Glutamatergic neuron (in vitro differentiated cells): ENCODE results near the gene TMEM132C. TPM values are rescaled to one million over a fixed set of nuclear protein-coding genes. Genes with fewer than 3 reads are reported as not detected.

ENCODE experiments used
- DNase-seq: peaks from one replicate; pipeline ENCODE4 v3.0.0; 2022
- H3K27ac Mint-ChIP-seq: one replicate; pipeline ENCODE4 v1.8.0; 2020; ENCODE audit warnings: mild to moderate bottlenecking, mixed read lengths, inconsistent platforms; ENCODE audit not compliant: unreplicated experiment
- H3K27me3 Mint-ChIP-seq: one replicate; pipeline ENCODE4 v1.8.0; 2020; ENCODE audit warnings: mild to moderate bottlenecking, moderate library complexity, mixed read lengths, inconsistent platforms; ENCODE audit not compliant: unreplicated experiment
- H3K36me3 Mint-ChIP-seq: one replicate; pipeline ENCODE4 v1.8.0; 2020; ENCODE audit warnings: mild to moderate bottlenecking, mixed read lengths, inconsistent platforms; ENCODE audit not compliant: unreplicated experiment
- H3K4me1 Mint-ChIP-seq: one replicate; pipeline ENCODE4 v1.8.0; 2020; ENCODE audit warnings: mild to moderate bottlenecking, low read depth, mixed read lengths, inconsistent platforms; ENCODE audit not compliant: unreplicated experiment
- H3K4me3 Mint-ChIP-seq: one replicate; pipeline ENCODE4 v1.8.0; 2020; ENCODE audit warnings: mild to moderate bottlenecking, mixed read lengths, inconsistent platforms; ENCODE audit not compliant: unreplicated experiment
- H3K9me3 Mint-ChIP-seq: one replicate; pipeline ENCODE4 v1.8.0; 2020; ENCODE audit warnings: mild to moderate bottlenecking, moderate library complexity, mixed read lengths, inconsistent platforms; ENCODE audit not compliant: unreplicated experiment
- CTCF ChIP-seq: fragments of 200-600 bp; sonication (generic); IDR thresholded peaks from one replicate; pipeline ENCODE4 v1.5.0; 2021; ENCODE audit not compliant: partially characterized antibody, unreplicated experiment
- total RNA-seq: library from RNA; stranded (reverse); fragmentation: NEBNext Ultra II Directional; extraction: Animal tissue kit (Norgen Biotek cat#: 25700); gene quantifications from one replicate; pipeline ENCODE4 v1.2.1, GENCODE V29; 2021; ENCODE audit not compliant: unreplicated experiment

Gene TMEM132C
- total RNA-seq, 1 donor from 2014 or later, result 8.0 TPM

- no peak overlapping the region for H3K27ac Mint-ChIP-seq
- no peak overlapping the region for H3K4me3 Mint-ChIP-seq
- peaks cover 11% of the 10 kb centered on the region for H3K9me3 Mint-ChIP-seq
- TF ChIP-seq CTCF, result no peak
- no peaks in the 10 kb centered on the region for H3K4me1 Mint-ChIP-seq
- peaks cover 6% of the 10 kb centered on the region for H3K36me3 Mint-ChIP-seq
- H3K27me3 Mint-ChIP-seq, result peaks cover 5% of the 10 kb centered on the region
- DNase-seq, result no peak
These were observed 448.5 kb downstream of the TMEM132C start for GRCh38 chr12:128715485-128715884.

GRCh38 chr12:128724468-128725046 is 457.6 kb downstream of the TMEM132C start:
- no peak overlapping the region for H3K27ac Mint-ChIP-seq
- no peak overlapping the region for H3K4me3 Mint-ChIP-seq
- TF ChIP-seq CTCF, result no peak
- no peaks in the 10 kb centered on the region for H3K4me1 Mint-ChIP-seq
- no peaks in the 10 kb centered on the region for H3K27me3 Mint-ChIP-seq
- peaks cover 6% of the 10 kb centered on the region for H3K9me3 Mint-ChIP-seq
- DNase-seq, result no peak
- H3K36me3 Mint-ChIP-seq, result no peaks in the 10 kb centered on the region

- Mint-ChIP-seq H3K27ac (no peak overlapping the region), H3K4me3 (no peak overlapping the region), H3K27me3 (no peaks in the 10 kb centered on the region), H3K4me1 (no peaks in the 10 kb centered on the region), H3K36me3 (no peaks in the 10 kb centered on the region), H3K9me3 (peaks cover 8% of the 10 kb centered on the region)
- no peak for DNase-seq
- no peak for TF ChIP-seq CTCF
These were observed 459.9 kb downstream of the TMEM132C start for GRCh38 chr12:128726886-128727285.

DNA sequence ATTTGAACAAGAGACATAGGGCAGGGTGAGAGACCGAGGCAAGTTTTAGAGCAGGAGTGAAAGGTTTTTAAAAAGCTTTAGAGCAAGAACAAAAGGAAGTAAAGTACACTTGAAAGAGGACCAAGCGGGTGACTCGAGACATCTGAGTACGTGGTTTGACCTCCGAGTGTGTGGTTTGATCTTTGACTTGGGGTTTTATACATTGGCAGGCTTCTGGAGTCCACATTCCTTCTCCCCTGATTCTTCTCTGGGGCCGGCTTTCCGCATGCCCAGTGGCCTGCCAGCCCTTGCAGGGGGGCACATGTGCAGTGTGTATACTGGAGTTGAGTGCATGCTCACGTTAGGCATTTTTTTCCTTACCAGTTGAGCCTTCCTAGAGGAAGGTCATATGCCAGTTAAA is 460.5 kb downstream of the TMEM132C start:
- no peak for DNase-seq
- no peaks in the 10 kb centered on the region for H3K36me3 Mint-ChIP-seq
- H3K4me3 Mint-ChIP-seq, result no peak overlapping the region
- peaks cover 8% of the 10 kb centered on the region for H3K9me3 Mint-ChIP-seq
- TF ChIP-seq CTCF, result no peak
- H3K27ac Mint-ChIP-seq, result no peak overlapping the region
- H3K4me1 Mint-ChIP-seq, result no peaks in the 10 kb centered on the region
- no peaks in the 10 kb centered on the region for H3K27me3 Mint-ChIP-seq

GRCh38 chr12:128727999-128728398 is 461.0 kb downstream of the TMEM132C start:
- no peak for DNase-seq
- no peak for TF ChIP-seq CTCF
- no peaks in the 10 kb centered on the region for H3K4me1 Mint-ChIP-seq
- no peaks in the 10 kb centered on the region for H3K27me3 Mint-ChIP-seq
- no peak overlapping the region for H3K4me3 Mint-ChIP-seq
- H3K9me3 Mint-ChIP-seq, result peaks cover 9% of the 10 kb centered on the region
- H3K27ac Mint-ChIP-seq, result no peak overlapping the region
- no peaks in the 10 kb centered on the region for H3K36me3 Mint-ChIP-seq
